ENCODE results near the gene ITGB3. TPM values are rescaled to one million over a fixed set of nuclear protein-coding genes. Genes with fewer than 3 reads are reported as not detected.

Gene ITGB3
- total and polyA plus RNA-seq, 9 of the 15 experiments (the other 6 are each of a cell fraction or from before 2014, with no cell fraction given) = 0.08 to 2.6 (median 0.62) TPM; not detected in 1

DNA sequence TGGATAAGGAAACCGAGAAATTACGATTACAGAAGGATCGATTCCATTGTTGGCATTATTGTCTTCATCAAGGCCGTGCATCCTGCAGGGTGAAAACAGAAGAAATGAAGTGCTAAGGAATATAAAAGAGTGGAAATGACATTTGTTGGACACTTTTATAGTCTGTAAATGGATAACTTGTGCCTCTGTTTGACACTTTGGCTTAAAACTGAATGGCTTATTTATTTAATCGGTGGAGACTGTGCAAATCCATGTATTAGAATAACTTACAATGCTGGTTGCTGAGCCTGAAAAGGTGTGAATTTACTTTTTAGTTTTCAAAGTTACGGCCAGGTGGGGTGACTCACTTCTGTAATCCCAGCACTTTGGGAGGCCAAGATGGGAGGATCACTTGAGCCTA, 31.4 kb downstream of the ITGB3 start:
- H3K9ac ChIP-seq (ENCODE audit: insufficient read depth in 1 of 2, low read depth in 2 of 2, low read length in 2 of 2) = no peak overlapping the region
- H3K9me3 ChIP-seq (replicated peaks; ENCODE audit: control insufficient read depth, insufficient read depth, low read depth, low read length) = no peaks in the 10 kb centered on the region
- no TSS peak for BruUV-seq (replicated peaks)
- no peaks in the 10 kb centered on the region for H3K79me2 ChIP-seq (ENCODE audit: control insufficient read depth, insufficient read depth, low read length)
- no peaks in the 10 kb centered on the region for H3K36me3 ChIP-seq (ENCODE audit: control insufficient read depth, insufficient read depth, low read length)
- intact Hi-C loops (cut with micrococcal nuclease) = no loop called here
- CTCF ChIA-PET (ENCODE audit: low intra/inter-chr PET ratio) = no interaction called here
- in situ Hi-C loops (cut with MboI) = no loop called here
- no peak overlapping the region for H3K27ac ChIP-seq (ENCODE audit: extremely low read depth, low read depth, low read length)
- peaks cover 29 to 53% of the 10 kb centered on the region in 2 experiments; a peak in 4 of 5 replicates for H3K4me1 ChIP-seq (replicated peaks in 1 of 2; ENCODE audit: control insufficient read depth in 2 of 2, insufficient read depth in 2 of 2, low read length in 2 of 2)
- no peak for FAIRE-seq
- DNase-seq (ENCODE audit: extremely low read depth in 1 of 4, low spot score in 3 of 4) = no peak
- no peak overlapping the region for H3K4me2 ChIP-seq (ENCODE audit: insufficient read depth, low read length)
- no peak overlapping the region for H2AFZ ChIP-seq (ENCODE audit: low read depth, low read length)
- POLR2A ChIA-PET = interaction anchor here (5.2 kb wide), 1 partner anchor 10 kb away, joined by 34 read pairs; no protein-coding TSS in a partner anchor
- no peaks in the 10 kb centered on the region for H3K9me1 ChIP-seq (ENCODE audit: control insufficient read depth, insufficient read depth, low read length)
- WGBS (ENCODE audit: insufficient coverage, low coverage, missing lambda C conversion rate) = 71% methylated on average over 6 of the region's 6 CpGs
- H3K4me3 ChIP-seq = no peak overlapping the region
- ATAC-seq = no peak
- H4K20me1 ChIP-seq (replicated peaks; ENCODE audit: control insufficient read depth, insufficient read depth, low read length) = no peaks in the 10 kb centered on the region
- H3K27me3 ChIP-seq (ENCODE audit: control insufficient read depth in 2 of 2, insufficient read depth in 2 of 2, low read length in 2 of 2) = no peaks in the 10 kb centered on the region
- no peak for TF ChIP-seq NR2C2 (CRISPR knock-in tag; IDR thresholded peaks at IDR 0.05)
- no peak for TF ChIP-seq NR2C2 (tag; IDR thresholded peaks at IDR 0.05)
- no peak for TF ChIP-seq ZNF444 (CRISPR knock-in tag; IDR thresholded peaks at IDR 0.05)
- TF ChIP-seq, protein P1, sequence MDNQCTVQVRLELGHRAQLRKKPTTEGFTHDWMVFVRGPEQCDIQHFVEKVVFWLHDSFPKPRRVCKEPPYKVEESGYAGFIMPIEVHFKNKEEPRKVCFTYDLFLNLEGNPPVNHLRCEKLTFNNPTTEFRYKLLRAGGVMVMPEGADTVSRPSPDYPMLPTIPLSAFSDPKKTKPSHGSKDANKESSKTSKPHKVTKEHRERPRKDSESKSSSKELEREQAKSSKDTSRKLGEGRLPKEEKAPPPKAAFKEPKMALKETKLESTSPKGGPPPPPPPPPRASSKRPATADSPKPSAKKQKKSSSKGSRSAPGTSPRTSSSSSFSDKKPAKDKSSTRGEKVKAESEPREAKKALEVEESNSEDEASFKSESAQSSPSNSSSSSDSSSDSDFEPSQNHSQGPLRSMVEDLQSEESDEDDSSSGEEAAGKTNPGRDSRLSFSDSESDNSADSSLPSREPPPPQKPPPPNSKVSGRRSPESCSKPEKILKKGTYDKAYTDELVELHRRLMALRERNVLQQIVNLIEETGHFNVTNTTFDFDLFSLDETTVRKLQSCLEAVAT (IDR thresholded peaks at IDR 0.05) = no peak
- no peak for TF ChIP-seq SLC30A9 (CRISPR knock-in tag; IDR thresholded peaks at IDR 0.05)
